RKO (cell line): ENCODE measurements around the gene SAMMSON.

Source experiments
- DNase-seq: peaks from one replicate; pipeline ENCODE4 v3.0.0-alpha.2; 2016; ENCODE audit warnings: low spot score

SAMMSON gene

DNA sequence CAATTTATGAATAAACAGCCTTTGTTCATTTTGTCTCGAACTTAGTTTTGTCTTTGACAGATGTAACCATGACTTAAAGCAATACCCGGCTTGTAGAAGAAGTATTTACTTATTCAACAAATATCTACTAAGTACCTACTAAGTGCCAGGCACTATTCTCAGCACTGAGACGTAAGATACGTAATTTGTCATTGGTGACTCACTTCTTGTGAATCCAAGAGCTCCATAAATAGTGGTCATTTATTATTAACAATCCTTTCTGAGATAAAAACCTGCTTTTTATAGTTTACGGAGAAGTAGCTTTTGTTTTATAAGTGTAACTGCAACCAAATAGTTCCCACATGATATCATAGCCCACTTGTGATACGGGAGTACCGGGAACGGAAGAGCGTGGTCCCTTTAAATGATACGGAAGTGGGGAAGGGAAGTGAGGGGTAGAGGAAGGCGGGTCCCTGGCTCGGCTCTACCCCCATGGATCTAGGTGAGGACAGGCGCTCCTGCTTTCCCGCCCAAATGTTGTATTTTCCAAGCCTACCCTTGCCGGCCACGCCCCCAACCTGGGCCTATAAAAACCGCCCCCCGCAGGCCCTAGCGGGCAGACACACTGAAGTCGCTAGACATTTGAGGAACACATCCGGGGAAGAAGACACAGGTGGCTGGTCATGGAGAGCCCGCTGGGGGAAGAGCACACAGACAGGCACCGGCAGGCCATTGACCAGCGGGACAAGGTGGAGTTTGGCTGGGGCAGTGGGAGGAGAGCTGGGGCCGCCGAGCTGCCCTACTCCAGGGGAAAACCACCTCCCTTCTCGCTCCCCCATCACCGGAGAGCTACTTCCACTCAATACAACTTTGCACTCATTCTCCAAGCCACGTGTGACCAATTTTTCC lies at the start of gene SAMMSON:
Gene SAMMSON (plus strand): TSS at position 594 of the 888 bp plus-strand sequence.
- DNase-seq: no peak

DNA sequence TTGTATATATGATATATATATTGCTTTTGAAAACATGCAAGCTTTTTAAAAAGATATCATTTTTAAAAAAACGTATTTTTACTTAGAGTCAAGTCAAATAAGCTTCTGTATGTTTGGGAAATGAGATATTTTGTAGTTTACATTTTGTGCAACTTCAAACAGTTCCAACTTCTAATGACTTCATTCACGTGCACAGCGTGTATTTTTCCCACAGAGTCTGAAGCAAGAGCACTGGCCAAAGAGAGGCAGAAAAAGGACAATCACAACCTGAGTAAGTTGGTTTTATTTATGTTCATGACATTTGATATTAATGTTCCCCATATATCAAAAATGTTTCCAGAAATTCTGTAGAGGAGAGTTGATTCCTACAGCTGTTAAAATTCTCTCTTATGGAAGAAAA lies 47.9 kb upstream of the SAMMSON start:
- no peak for DNase-seq

- no peak for DNase-seq
These were observed 40.0 kb upstream of the SAMMSON start for GRCh38 chr3:69959581-69959980.

DNA sequence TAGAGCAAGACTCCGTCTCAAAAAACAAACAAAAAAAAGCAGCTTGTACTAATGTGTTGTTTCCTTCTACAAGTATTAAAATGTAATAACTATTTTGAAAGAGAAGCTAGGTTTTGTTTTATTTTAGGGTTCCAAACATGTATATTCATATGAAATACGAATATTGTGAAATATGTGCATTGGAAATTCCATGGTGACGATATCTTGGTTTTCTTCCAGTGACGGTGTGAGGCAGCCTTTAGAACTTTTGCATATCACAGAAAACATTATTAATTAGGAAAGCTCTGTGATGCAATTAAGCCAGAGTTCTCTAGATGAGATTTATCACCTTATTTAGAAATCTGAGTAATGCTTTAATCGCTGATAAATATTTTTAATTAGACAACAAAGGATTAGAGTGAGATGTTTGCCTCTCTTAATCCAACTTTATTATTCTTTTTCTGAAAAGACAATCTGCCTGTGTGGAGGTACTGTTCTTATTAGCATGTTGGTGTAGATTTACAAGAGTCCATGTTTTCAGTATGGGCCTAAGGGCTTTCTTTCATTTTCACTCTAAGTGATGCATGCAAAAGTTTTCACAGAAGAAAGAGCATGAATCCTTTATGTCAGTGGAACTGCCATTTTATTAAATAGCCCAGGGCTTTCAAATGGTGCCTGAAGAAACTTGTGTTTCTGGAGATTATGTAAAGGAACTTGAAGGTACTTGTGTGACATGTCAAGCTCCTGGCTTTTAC lies 37.7 kb upstream of the SAMMSON start:
- no peak for DNase-seq

GRCh38 chr3:69963643-69964042 lies 35.9 kb upstream of the SAMMSON start:
- DNase-seq: no peak

DNA sequence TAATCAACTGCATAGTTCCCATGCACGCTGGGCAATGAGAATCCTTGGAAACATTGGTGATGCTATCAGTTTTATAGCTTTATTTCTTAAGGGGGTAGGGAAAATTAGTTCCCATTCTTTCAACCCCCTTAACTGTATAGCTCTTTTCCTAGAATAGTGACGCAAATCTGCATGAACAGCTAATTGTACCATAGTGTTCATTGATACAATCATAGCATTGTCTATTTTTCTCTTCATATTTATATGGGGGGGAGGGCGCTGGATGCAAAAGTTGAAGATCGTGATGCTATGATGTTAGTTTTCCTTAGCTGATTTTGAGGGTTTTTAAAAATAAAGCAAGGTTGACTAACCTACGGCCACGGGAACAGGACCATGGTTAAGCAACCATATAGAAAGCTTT lies 32.4 kb upstream of the SAMMSON start:
- DNase-seq: no peak

GRCh38 chr3:69970827-69971226 lies 28.7 kb upstream of the SAMMSON start:
- no peak for DNase-seq

DNA sequence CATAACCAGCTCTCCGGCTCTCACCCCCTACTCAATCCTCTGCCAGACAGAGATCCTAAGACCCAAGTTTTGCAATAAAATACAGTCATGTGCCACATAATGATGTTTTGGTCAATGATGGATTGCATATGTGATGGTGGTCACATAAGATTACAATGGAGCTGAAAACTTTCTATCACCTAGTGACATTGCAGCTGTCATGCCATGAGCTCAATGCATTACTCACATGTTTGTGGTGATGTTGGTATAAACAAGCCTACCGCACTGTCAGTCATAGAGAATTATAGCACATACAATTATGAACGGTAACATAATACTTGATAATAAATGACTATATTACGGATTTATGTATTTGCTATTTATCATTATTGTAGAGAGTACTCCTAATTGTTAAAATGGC lies 26.9 kb upstream of the SAMMSON start:
- no peak for DNase-seq

- DNase-seq: no peak
These were observed 23.5 kb upstream of the SAMMSON start for GRCh38 chr3:69976021-69976420.

- DNase-seq: no peak
These were observed 15.8 kb upstream of the SAMMSON start for GRCh38 chr3:69983546-69984265.

DNA sequence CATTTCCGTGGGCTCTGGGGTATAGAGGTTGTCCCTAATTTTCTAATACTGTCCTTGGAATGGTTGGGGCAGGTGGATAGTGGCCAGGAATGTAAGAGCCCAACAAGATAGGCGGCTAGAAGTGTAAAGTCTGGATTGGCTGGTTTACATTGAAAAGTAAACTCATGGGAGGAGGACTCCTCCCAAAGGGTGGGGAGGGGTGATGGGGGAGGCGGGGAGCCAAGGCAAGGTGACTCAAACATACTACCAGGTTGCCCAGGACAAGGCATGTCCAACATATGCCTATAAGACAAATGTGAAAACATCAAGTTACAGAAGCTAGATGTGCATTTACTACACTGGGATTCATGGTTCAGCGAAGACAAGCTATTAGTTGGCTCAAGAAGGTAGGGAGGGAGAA lies 14.3 kb upstream of the SAMMSON start:
- DNase-seq: no peak

- DNase-seq: no peak
These were observed 13.1 kb upstream of the SAMMSON start for GRCh38 chr3:69986419-69986818.

GRCh38 chr3:69987833-69988232 lies 11.7 kb upstream of the SAMMSON start:
- no peak for DNase-seq

DNA sequence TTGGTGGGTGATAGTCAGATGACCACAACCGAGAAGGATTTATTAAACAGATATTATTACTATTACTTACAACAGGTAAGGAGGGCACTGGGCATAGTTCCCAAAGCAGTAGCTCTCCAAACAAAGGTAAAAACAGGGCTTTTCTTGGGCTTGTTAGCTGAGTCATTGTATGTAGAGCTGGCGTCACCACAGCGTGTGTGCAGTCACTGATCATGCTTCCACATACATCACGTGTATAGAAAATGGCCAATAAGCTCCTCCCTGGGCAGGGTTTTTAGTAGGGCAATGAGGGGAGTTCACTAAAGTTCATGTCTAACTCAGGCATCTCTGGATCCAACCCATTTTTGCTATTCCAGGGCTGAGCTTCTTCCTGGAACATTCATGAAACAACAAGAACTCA lies 5.8 kb upstream of the SAMMSON start:
- no peak for DNase-seq

DNA sequence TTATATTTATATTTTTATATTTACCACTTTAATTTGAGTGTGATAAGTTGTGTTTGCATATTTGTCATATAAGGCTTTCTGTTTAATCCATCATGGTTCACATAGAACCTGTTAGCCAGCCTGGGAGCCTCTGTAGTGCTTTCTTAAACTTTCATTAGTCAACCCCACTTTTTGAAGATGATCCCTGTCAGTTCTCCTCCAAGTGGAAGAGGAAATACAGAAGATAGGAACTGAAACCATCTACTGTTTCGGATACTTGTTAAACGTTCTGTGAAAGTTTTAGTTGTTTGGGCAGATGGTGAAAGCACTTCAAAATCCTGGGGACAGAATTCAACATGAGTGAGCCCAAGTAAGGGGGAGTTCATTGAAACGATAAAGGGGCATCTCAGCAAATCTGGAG lies 4.6 kb upstream of the SAMMSON start:
- DNase-seq: no peak

DNA sequence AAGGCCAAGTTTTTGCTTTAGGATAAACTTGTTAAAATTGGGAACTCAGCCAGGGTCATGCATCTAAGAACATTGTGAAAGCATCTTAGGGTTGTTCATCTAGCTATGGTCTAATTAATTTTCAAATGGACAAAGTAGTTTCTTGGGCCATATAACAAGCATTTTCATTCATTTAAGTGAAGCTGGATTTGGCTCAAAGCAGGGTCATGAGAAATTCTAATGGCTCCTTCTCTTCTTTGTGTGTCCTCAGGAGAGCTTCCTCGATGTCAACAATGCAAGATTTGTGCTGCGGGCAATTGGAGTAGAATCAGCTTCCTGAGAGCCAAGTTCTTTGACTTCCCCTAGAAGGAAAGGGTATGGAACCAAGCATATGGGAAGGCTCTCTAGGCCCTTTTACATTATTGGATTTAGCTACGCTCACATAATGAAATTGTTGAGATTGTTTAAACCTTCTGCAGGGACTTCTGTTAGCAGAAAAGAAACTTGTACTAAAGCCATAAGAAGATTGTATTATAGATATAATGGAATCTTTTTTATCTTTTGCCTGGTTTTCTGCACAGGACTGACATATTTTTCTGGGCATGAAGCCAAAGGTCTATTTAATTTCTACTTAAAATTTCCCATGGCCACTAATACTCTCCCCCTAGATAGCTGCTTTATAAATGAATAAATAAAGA lies 1.8 kb upstream of the SAMMSON start:
- no peak for DNase-seq

DNA sequence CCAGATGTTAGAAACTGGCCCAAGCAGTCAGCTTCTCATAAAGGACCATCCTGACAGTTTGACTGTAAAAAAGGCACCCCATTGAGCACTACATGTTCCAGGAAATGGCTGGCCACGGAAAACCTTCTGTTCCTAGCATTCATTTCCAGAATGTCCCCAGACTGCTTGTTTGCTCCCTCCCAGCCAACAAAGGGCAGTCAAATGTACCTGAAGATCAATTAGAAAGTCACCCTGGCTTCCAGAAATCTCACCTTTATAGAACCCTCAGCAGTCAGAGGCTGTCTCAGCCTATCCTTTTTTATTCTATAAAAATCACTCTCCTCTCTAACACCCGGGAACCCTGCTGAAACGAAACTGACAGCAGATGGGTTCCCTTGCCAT lies 784 bp upstream of the SAMMSON start:
- no peak for DNase-seq

DNA sequence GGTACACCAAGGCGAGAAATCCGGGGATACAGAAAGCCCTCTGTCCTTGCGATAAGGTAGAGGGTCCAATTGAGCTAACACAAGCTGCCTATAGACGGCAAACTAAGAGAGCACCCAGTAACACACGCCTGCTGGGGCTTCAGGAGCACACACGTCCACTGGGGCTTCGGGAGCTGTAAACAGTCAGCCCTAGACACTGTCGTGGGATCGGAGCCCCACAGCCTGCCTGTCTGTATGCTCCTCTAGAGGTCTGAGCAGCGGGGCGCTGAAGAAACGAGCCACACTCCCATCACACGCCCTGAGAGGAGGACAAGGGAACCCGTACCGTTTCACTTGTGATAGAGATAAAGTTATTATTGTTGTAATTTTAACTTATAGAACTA lies 486 bp downstream of the SAMMSON start:
- DNase-seq: no peak

- no peak for DNase-seq
These were observed 1.1 kb downstream of the SAMMSON start for GRCh38 chr3:70000563-70001081.

DNA sequence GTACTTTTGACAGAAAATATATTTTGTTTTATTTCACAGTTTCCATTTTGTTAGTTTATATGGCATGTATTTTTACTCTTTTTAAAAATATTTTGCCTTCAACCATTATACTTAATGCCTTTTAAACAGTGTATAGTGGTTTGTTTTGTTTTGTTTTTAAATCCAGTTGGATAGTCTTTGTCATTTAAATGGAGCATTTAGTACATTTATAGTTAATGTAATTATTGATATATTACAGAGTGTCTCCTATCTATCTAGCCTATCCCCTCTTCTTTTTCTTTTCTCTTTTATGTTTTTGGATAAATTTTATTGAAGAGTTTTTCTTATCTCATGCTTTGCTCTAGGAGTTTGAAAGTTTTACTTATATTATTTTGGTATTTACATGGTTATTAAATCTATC lies 3.6 kb downstream of the SAMMSON start:
- DNase-seq: no peak

DNA sequence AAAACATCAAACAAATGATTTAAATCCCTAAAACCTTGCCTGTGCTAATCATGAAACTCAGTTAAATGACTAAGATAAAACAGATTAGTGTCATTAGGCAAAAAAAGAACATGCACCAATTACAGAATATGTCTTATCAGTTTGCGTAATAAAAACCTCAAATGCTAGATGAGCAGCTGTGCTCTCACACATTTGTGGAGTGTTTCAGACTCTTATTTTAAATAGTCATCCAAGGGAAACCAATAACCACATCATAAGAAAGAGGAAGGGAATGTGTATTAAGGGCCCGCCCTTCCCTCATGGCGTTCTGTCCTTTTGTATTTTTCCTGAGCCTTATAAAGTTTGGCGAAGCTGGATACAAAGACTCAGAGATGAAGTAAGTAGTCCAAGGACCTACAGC lies 6.6 kb downstream of the SAMMSON start:
- no peak for DNase-seq

GRCh38 chr3:70010346-70010745 lies 10.8 kb downstream of the SAMMSON start:
- no peak for DNase-seq
